Fibroblast of pulmonary artery (primary cell): Measurements from ENCODE around the gene MAMDC4.
"Not testable (repeated sequence)": the region's sequence is repeated elsewhere in the genome, so short reads cannot be mapped to it uniquely, and the experiment has no call there.

ENCODE experiments used
- DNase-seq: peaks from one replicate; pipeline ENCODE4 v3.0.0-alpha.2; 2010; ENCODE audit warnings: low read depth
- H3K4me3 ChIP-seq: replicated peaks from 2 replicates; pipeline ENCODE4 v1.5.1; 2011; ENCODE audit warnings: low read depth, mild to moderate bottlenecking, control low read depth, low read length, moderate library complexity
- CTCF ChIP-seq: IDR thresholded peaks from 2 replicates; pipeline ENCODE4 v1.5.1; 2011; ENCODE audit warnings: mild to moderate bottlenecking, control low read depth, low read length, inconsistent platforms; ENCODE audit errors: missing control alignments

The MAMDC4 gene

GRCh38 chr9:136831720-136832104 is 20.4 kb upstream of the MAMDC4 start:
- H3K4me3 ChIP-seq, result no peak overlapping the region
- no peak for TF ChIP-seq CTCF
- no peak for DNase-seq

GRCh38 chr9:136832581-136832980 is 19.6 kb upstream of the MAMDC4 start:
- no peak for TF ChIP-seq CTCF
- H3K4me3 ChIP-seq, result no peak overlapping the region
- DNase-seq, result no peak

- H3K4me3 ChIP-seq, DNase-seq: not testable (repeated sequence)
Observed at GRCh38 chr9:136833381-136834048, 18.6 kb upstream of the MAMDC4 start.

GRCh38 chr9:136835162-136835931 is 16.8 kb upstream of the MAMDC4 start:
- no peak for TF ChIP-seq CTCF
- no peak for DNase-seq
- H3K4me3 ChIP-seq, result no peak overlapping the region

- DNase-seq, result no peak
- no peak overlapping the region for H3K4me3 ChIP-seq
- TF ChIP-seq CTCF, result no peak
Observed at GRCh38 chr9:136835932-136836904, 15.9 kb upstream of the MAMDC4 start.

- no peak overlapping the region for H3K4me3 ChIP-seq
- no peak for TF ChIP-seq CTCF
- DNase-seq, result no peak
Observed at GRCh38 chr9:136837146-136837855, 14.8 kb upstream of the MAMDC4 start.

GRCh38 chr9:136837856-136838277 is 14.3 kb upstream of the MAMDC4 start:
- not testable (repeated sequence) for DNase-seq

More at GRCh38 chr9:136837856-136838277, 14.3 kb upstream of the MAMDC4 start:
- H3K4me3 ChIP-seq, result not testable (repeated sequence)
